Left lung (tissue), 10 donors: ENCODE measurements around the gene CASP8. TPM values are rescaled to one million over a fixed set of nuclear protein-coding genes. Genes with fewer than 3 reads are reported as not detected.
"Not testable (repeated sequence)": the region's sequence is repeated elsewhere in the genome, so short reads cannot be mapped to it uniquely, and the experiment has no call there.

Experiments
- ATAC-seq: fragments of 200-7000 bp; cut with Tn5 transposase; one replicate; pipeline ENCODE4 v1.9.1; 2020; ENCODE audit warnings: moderate library complexity
- DNase-seq, 4 donors: peaks; one replicate each; pipeline ENCODE4 v3.0.0-alpha.2; 2013 to 2020
- H3K27ac ChIP-seq, 2 donors: fragments of 200-600 bp; sonication (generic) in 1 of 2; one replicate each; pipeline versions ENCODE4 v1.5.0 to v1.8.0; 2020 to 2021
- H3K27me3 ChIP-seq, 2 donors: fragments of 200-600 bp; sonication (generic) in 1 of 2; one replicate each; pipeline versions ENCODE4 v1.5.0 to v1.8.0; 2020 to 2021
- H3K36me3 ChIP-seq, 2 donors: fragments of 200-600 bp; sonication (generic) in 1 of 2; one replicate each; pipeline versions ENCODE4 v1.5.0 to v1.8.0; 2020 to 2021
- H3K4me1 ChIP-seq, 2 donors: fragments of 200-600 bp; one replicate each; pipeline ENCODE4 v1.8.0; 2021
- H3K4me3 ChIP-seq, 2 donors: fragments of 200-600 bp; sonication (generic) in 1 of 2; one replicate each; pipeline versions ENCODE4 v1.5.0 to v1.8.0; 2020 to 2021; ENCODE audit warnings: mild to moderate bottlenecking in 1 of 2
- H3K9me3 ChIP-seq, 2 donors: fragments of 200-600 bp; sonication (generic) in 1 of 2; one replicate each; pipeline versions ENCODE4 v1.5.0 to v1.8.0; 2020 to 2021
- CTCF ChIP-seq, 2 donors: fragments of 200-600 bp; sonication (generic) in 1 of 2; IDR thresholded peaks; one replicate each; pipeline versions ENCODE4 v1.5.0 to v1.8.0; 2021; ENCODE audit warnings: antibody characterized with exemption in 2 of 2
- intact Hi-C, 2 donors: fragments of 100-400 bp; cut with DNase I; formaldehyde crosslinking; loops; one replicate each; pipeline versions ENCODE4 v1.11.2 to v1.14.2; 2022
- polyA plus RNA-seq, 6 donors: library from polyadenylated mRNA; unstranded; fragments of 120-200 nt; gene quantifications; one replicate each; pipeline ENCODE4 v1.2.1, GENCODE V29; 2013; ENCODE audit not compliant: insufficient read length in 6 of 6
- total RNA-seq, 2 donors: library from RNA; stranded (reverse); fragmentation: NEBNext Ultra II Directional; extraction: Animal tissue kit (Norgen Biotek cat#: 25700); gene quantifications; one replicate each; pipeline ENCODE4 v1.2.1, GENCODE V29; 2021
- donor health status: DM: no; HTN: yes; CAD: no.
- donor health status: DM: no; HTN: no; CAD: no.

CASP8 gene
- total and polyA plus RNA-seq, 8 donors, result 19.2 to 40.4 (median 23.1) TPM

DNA sequence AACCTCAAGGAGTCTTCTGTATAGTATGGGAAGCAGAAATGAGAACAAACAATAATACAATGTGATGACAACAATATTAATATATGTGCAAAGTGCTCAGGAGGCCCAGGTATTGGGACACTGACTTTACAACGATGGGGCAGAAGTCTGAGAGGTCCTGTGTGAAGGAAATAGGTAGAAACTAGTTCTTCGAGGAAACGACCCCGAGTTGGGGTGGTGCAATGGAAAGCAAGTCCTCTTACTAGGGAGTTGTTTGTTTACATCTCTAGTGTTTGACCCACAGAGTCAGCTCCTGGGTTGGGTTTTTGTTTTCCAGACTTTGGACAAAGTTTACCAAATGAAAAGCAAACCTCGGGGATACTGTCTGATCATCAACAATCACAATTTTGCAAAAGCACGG is 16.2 kb downstream of the CASP8 start:
- no peak for DNase-seq
- no peak for ATAC-seq
- no peak for TF ChIP-seq CTCF (IDR thresholded peaks at IDR 0.05)
- H3K4me3 ChIP-seq, result no peak overlapping the region
- H3K36me3 ChIP-seq, result peaks cover 0 to 96% of the 10 kb centered on the region in 2 donors
- H3K9me3 ChIP-seq, result no peaks in the 10 kb centered on the region
- peaks cover 0 to 14% of the 10 kb centered on the region in 2 donors for H3K4me1 ChIP-seq
- no peak overlapping the region for H3K27ac ChIP-seq
- intact Hi-C loops, result no loop called here
- no peaks in the 10 kb centered on the region for H3K27me3 ChIP-seq

- ATAC-seq (no peak), DNase-seq (no peak)
- no peaks in the 10 kb centered on the region for H3K9me3 ChIP-seq
- H3K27me3 ChIP-seq, result no peaks in the 10 kb centered on the region
- H3K36me3 ChIP-seq, result peaks cover 0 to 70% of the 10 kb centered on the region in 2 donors
- H3K4me1 ChIP-seq, result peaks cover 0 to 8% of the 10 kb centered on the region in 2 donors
- intact Hi-C loops, result no loop called here
- no peak overlapping the region for H3K4me3 ChIP-seq
- no peak for TF ChIP-seq CTCF (IDR thresholded peaks at IDR 0.05)
- H3K27ac ChIP-seq, result no peak overlapping the region
These were observed 18.7 kb downstream of the CASP8 start for GRCh38 chr2:201279079-201279478.

DNA sequence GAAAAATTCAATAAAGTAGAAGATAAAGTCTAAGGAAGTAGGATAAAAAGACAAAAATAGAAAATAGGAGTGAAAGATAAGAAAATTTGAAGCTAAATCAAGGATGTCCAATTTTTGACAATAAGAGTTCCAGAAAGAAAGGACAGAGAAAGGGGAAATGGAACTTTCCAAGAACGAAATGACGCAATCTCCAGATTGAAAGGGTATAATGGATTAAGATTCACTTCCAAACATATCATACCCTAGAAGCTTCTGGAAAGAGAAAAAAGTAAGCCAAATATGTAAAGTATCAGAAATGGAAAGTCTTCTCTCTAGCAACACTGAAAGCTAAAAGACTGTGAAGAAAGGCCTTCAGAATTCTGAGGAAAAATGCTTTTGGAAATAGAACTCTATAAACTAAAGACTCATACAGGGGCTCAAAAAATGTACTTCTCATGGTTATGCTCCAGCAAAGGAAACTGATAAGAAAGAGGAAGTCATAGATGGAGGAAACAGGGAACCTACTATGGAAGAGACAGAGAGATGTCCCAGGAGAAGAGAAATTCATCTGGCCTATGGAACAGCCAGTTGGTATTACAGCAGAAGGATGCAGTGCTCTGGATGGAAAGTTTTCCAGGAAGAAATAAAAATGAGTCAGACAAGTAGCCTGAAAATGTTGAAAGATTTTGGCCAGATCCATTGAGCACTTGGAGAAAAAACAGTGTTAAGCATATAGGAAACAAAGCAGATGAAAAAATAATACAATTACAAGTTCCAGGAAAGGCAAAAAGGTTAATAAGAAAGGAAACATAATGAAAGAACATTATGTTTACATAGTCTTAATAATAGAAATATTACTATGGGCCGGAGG is 20.1 kb downstream of the CASP8 start:
- H3K4me3 ChIP-seq, result no peak overlapping the region
- H3K36me3 ChIP-seq, result peaks cover 0 to 65% of the 10 kb centered on the region in 2 donors
- no peaks in the 10 kb centered on the region for H3K9me3 ChIP-seq
- H3K27ac ChIP-seq, result peak overlapping the region in 1 of 2 donors; percentile 57
- H3K27me3 ChIP-seq, result no peaks in the 10 kb centered on the region
- intact Hi-C loops, result no loop called here
- ATAC-seq (peak; percentile 16), DNase-seq (no peak)
- peaks cover 0 to 8% of the 10 kb centered on the region in 2 donors for H3K4me1 ChIP-seq
- TF ChIP-seq CTCF (IDR thresholded peaks at IDR 0.05), result no peak

DNA sequence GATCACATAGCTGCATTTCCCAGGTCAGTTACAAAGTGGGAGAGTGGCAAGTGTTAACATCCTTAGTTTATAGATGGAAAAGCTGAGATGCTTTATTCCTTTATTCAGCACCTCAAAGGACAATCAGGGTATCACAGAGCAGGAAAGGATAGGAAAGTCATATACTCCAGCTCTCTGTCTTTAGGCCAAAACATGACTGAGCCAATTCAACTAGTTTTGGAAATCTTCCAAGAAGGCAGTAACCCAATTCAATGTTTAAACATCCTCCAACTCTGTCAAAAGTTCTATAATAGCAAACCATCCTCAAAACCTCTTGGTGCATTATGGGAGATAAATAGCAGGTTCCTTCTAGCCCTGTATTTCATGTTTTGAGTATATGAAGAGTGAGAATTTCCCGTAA is 25.2 kb downstream of the CASP8 start:
- Histone ChIP-seq H3K27me3 (no peaks in the 10 kb centered on the region), H3K36me3 (peaks cover 0 to 68% of the 10 kb centered on the region in 2 donors), H3K27ac (no peak overlapping the region), H3K4me1 (no peaks in the 10 kb centered on the region), H3K4me3 (no peak overlapping the region), H3K9me3 (no peaks in the 10 kb centered on the region)
- no peak for TF ChIP-seq CTCF (IDR thresholded peaks at IDR 0.05)
- DNase-seq (peak in 2 of 4 donors; percentile 10 to 26), ATAC-seq (no peak)
- intact Hi-C loops, result no loop called here

DNA sequence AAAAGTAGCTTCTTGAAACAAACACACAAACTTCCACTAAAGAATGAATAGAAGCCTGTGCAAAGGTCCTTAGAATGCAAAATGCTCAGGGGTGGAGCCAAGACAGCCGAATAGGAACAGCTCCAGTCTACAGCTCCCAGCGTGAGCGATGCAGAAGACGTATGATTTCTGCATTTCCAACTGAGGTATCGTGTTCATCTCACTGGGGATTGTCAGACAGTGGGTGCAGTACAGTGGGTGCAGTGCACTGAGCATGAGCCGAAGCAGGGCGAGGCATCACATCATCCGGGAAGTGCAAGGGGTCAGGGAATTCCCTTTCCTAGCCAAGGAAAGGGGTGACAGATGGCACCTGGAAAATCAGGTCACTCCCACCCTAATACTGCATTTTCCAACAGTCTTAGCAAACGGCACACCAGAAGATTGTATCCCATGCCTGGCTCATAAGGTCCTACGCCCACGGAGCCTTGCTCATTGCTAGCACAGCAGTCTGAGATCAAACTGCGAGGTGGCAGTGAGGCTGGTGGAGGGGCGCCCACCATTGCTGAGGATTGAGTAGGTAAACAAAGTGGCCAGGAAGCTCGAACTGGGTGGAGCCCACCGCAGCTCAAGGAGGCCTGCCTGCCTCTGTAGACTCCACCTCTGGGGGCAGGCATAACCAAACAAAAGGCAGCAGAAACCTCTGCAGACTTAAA is 30.3 kb downstream of the CASP8 start:
- intact Hi-C loops, H3K4me3 ChIP-seq, H3K4me1 ChIP-seq, H3K27me3 ChIP-seq, H3K27ac ChIP-seq, ATAC-seq, H3K9me3 ChIP-seq, DNase-seq: not testable (repeated sequence)
- H3K36me3 ChIP-seq, result peaks cover 0 to 58% of the 10 kb centered on the region in 2 donors
